ENCODE data around the gene CCDC9. TPM values are rescaled to one million over a fixed set of nuclear protein-coding genes. Genes with fewer than 3 reads are reported as not detected.

Gene CCDC9
- total and polyA plus RNA-seq, 4 donors, result 1.4 to 8.1 (median 5.4) TPM

GRCh38 chr19:47310819-47311218 is 54.5 kb downstream of the CCDC9 start:
- 28% methylated on average over 5 of the region's 5 CpGs for WGBS
- peak overlapping the region in 1 of 2 donors; percentile 53 for H3K9ac ChIP-seq (ENCODE audit: low read depth in 1 of 2, low read length in 2 of 2)
- H3K4me3 ChIP-seq (ENCODE audit: low read depth in 1 of 3, low read length in 3 of 3), result peak overlapping the region in 1 of 3 donors; percentile 12
- no peaks in the 10 kb centered on the region for H3K27me3 ChIP-seq (ENCODE audit: control insufficient read depth in 4 of 4, insufficient read depth in 4 of 4, low read length in 3 of 4)
- TF ChIP-seq YY1 (IDR thresholded peaks at IDR 0.05), result no peak
- peak in 1 of 2 donors; percentile 14 for TF ChIP-seq RXRA (IDR thresholded peaks at IDR 0.05)
- TF ChIP-seq JUND (IDR thresholded peaks at IDR 0.05), result no peak
- no peak for TF ChIP-seq EGR1 (IDR thresholded peaks at IDR 0.05; ENCODE audit: low read depth in 2 of 2)
- no peak for TF ChIP-seq CTCF (IDR thresholded peaks at IDR 0.05; ENCODE audit: low read depth, low read length, missing input control)
- no peak for TF ChIP-seq HNF4A (conservative IDR thresholded peaks at IDR 0.05)
- no peak for TF ChIP-seq MAX (IDR thresholded peaks at IDR 0.05)
- H3K36me3 ChIP-seq (ENCODE audit: control insufficient read depth in 4 of 4, insufficient read depth in 3 of 4, low read depth in 1 of 4, low read length in 3 of 4), result no peaks in the 10 kb centered on the region
- H3K27ac ChIP-seq (ENCODE audit: low read depth in 1 of 2, low read length in 2 of 2), result peak overlapping the region in 1 of 2 donors; percentile 54
- no peak for DNase-seq (ENCODE audit: low spot score)
- H3K9me3 ChIP-seq (ENCODE audit: control insufficient read depth in 4 of 4, low read length in 3 of 4), result no peaks in the 10 kb centered on the region
- peaks cover 3 to 6% (median 3%) of the 10 kb centered on the region in 4 donors for H3K4me1 ChIP-seq (ENCODE audit: control insufficient read depth in 4 of 4, insufficient read depth in 4 of 4, low read length in 3 of 4)

- H3K4me1 ChIP-seq (ENCODE audit: control insufficient read depth in 4 of 4, insufficient read depth in 4 of 4, low read length in 3 of 4), result peaks cover 3 to 6% (median 3%) of the 10 kb centered on the region in 4 donors
- no peak overlapping the region for H3K4me3 ChIP-seq (ENCODE audit: low read depth in 1 of 3, low read length in 3 of 3)
- H3K9me3 ChIP-seq (ENCODE audit: control insufficient read depth in 4 of 4, low read length in 3 of 4), result no peaks in the 10 kb centered on the region
- 90% methylated on average over 5 of the region's 5 CpGs for WGBS
- no peaks in the 10 kb centered on the region for H3K36me3 ChIP-seq (ENCODE audit: control insufficient read depth in 4 of 4, insufficient read depth in 3 of 4, low read depth in 1 of 4, low read length in 3 of 4)
- no peak overlapping the region for H3K9ac ChIP-seq (ENCODE audit: low read depth in 1 of 2, low read length in 2 of 2)
- no peak for DNase-seq (ENCODE audit: low spot score)
- H3K27ac ChIP-seq (ENCODE audit: low read depth in 1 of 2, low read length in 2 of 2), result peak overlapping the region in 1 of 2 donors; percentile 4
- TF ChIP-seq MAX (IDR thresholded peaks at IDR 0.05) (no peak), TAF1 (conservative IDR thresholded peaks at IDR 0.05) (no peak), FOXA1 (IDR thresholded peaks at IDR 0.05) (no peak), CTCF (IDR thresholded peaks at IDR 0.05; ENCODE audit: low read depth, low read length, missing input control) (no peak), YY1 (IDR thresholded peaks at IDR 0.05) (no peak), RXRA (IDR thresholded peaks at IDR 0.05) (no peak), RAD21 (IDR thresholded peaks at IDR 0.05) (no peak)
- H3K27me3 ChIP-seq (ENCODE audit: control insufficient read depth in 4 of 4, insufficient read depth in 4 of 4, low read length in 3 of 4), result no peaks in the 10 kb centered on the region
Measured at GRCh38 chr19:47312366-47313006, 56.2 kb downstream of the CCDC9 start.

GRCh38 chr19:47313754-47314295 is 57.5 kb downstream of the CCDC9 start:
- peak overlapping the region; percentile 4 to 46 for H3K27ac ChIP-seq (ENCODE audit: low read depth in 1 of 2, low read length in 2 of 2)
- no peak overlapping the region for H3K4me3 ChIP-seq (ENCODE audit: low read depth in 1 of 3, low read length in 3 of 3)
- H3K4me1 ChIP-seq (ENCODE audit: control insufficient read depth in 4 of 4, insufficient read depth in 4 of 4, low read length in 3 of 4), result peaks cover 3 to 6% (median 3%) of the 10 kb centered on the region in 4 donors
- H3K27me3 ChIP-seq (ENCODE audit: control insufficient read depth in 4 of 4, insufficient read depth in 4 of 4, low read length in 3 of 4), result no peaks in the 10 kb centered on the region
- no peak for DNase-seq (ENCODE audit: low spot score)
- no peak overlapping the region for H3K9ac ChIP-seq (ENCODE audit: low read depth in 1 of 2, low read length in 2 of 2)
- no peak for TF ChIP-seq RAD21 (IDR thresholded peaks at IDR 0.05)
- no peak for TF ChIP-seq JUND (IDR thresholded peaks at IDR 0.05)
- no peak for TF ChIP-seq CTCF (IDR thresholded peaks at IDR 0.05; ENCODE audit: low read depth, low read length, missing input control)
- TF ChIP-seq REST (IDR thresholded peaks at IDR 0.05), result no peak
- no peak for TF ChIP-seq FOXA2 (IDR thresholded peaks at IDR 0.05)
- peak in 1 of 2 donors; percentile 8 for TF ChIP-seq HNF4A (conservative IDR thresholded peaks at IDR 0.05)
- 81% methylated on average over 10 of the region's 10 CpGs for WGBS
- no peaks in the 10 kb centered on the region for H3K36me3 ChIP-seq (ENCODE audit: control insufficient read depth in 4 of 4, insufficient read depth in 3 of 4, low read depth in 1 of 4, low read length in 3 of 4)
- H3K9me3 ChIP-seq (ENCODE audit: control insufficient read depth in 4 of 4, low read length in 3 of 4), result no peaks in the 10 kb centered on the region
